GM06990 (cell line): ENCODE measurements around the gene FAM184B.

Source experiments
- DNase-seq: peaks from one replicate; pipeline ENCODE4 v3.0.0-alpha.2; 2011; ENCODE audit not compliant: insufficient read length; ENCODE audit errors: extremely low read depth
- H3K27me3 ChIP-seq: replicated peaks from 2 replicates; pipeline ENCODE4 v1.6.0; 2011; ENCODE audit warnings: low read length; ENCODE audit not compliant: control insufficient read depth, insufficient read depth
- H3K36me3 ChIP-seq: 2 replicates; pipeline ENCODE4 v1.5.1; 2011; ENCODE audit warnings: low read length; ENCODE audit not compliant: control insufficient read depth, insufficient read depth
- H3K4me3 ChIP-seq: replicated peaks from 2 replicates; pipeline ENCODE4 v1.5.1; 2011; ENCODE audit warnings: low read depth, mild to moderate bottlenecking, control low read depth, low read length
- CTCF ChIP-seq: IDR thresholded peaks from 2 replicates; pipeline ENCODE4 v1.5.1; 2011; ENCODE audit warnings: low read length, control low read depth, mild to moderate bottlenecking, inconsistent platforms; ENCODE audit not compliant: insufficient read depth, poor library complexity, severe bottlenecking

FAM184B gene

GRCh38 chr4:17786567-17786966 is 5.1 kb upstream of the FAM184B start:
- TF ChIP-seq CTCF: no peak
- Histone ChIP-seq H3K36me3 (no peaks in the 10 kb centered on the region), H3K27me3 (no peaks in the 10 kb centered on the region), H3K4me3 (no peak overlapping the region)
- DNase-seq: no peak

DNA sequence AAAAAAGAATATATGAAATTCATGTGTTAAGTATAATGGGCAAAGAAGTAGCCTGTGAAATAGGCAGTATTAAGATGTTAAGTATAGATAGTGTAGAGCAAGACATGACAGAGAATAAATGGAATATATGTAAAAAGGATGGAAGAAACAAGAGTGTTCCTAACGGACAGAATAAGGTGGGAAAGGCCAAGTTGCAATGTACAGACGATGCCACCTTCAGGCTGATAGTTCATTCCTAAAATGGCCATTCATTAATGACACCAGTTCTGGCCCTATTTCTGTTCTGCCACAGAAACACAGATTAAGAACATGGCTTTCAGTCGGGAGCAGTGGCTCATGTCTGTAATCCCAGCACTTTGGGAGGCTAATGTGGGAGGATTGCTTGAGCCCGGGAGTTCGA is 4.4 kb upstream of the FAM184B start:
- no peaks in the 10 kb centered on the region for H3K36me3 ChIP-seq
- no peak for DNase-seq
- no peak overlapping the region for H3K4me3 ChIP-seq
- no peak for TF ChIP-seq CTCF
- H3K27me3 ChIP-seq: no peaks in the 10 kb centered on the region; the same call in 1 of the 2 replicates

DNA sequence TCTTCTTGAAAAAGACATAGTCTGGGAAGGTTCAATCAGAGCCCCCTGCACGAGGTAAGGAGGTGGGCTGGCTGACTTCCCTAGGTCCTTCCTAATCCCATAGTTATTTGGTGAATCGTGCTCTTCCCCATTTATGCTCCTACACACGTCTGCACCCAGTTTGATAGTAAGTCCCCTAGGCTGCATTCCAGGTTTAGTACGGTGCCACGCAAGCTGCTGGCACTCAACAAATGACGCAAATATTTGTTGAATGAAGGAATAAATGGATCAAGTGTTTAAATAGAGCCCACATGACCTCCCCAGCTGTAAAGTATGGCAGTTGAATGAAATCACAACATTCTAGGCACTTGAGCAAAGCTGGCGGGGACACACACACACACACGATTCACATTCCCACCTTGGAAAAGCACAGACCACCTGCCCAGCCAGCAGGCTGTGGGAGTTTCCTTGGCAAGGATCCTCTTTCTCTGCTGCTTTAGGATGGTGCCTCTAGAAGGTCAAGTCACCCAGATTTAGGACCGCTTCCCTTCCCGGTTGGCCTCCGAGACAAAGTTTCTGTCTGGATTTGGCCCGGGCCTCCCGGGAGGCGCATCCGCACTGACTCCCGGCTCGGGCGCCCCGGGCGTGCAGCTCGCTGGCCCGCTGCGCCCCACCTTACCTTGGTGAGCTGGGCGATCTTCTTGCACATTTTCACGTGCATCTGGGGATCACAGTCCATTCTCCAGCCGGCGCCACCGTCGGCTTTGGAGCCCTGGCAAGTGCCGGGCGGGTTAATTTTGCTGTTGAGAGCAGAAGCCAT is 721 bp downstream of the FAM184B start:
- no peak for DNase-seq
- H3K4me3 ChIP-seq: no peak overlapping the region
- no peaks in the 10 kb centered on the region; the same call in none of the 2 replicates for H3K27me3 ChIP-seq
- TF ChIP-seq CTCF: no peak
- H3K36me3 ChIP-seq: no peaks in the 10 kb centered on the region

GRCh38 chr4:17778431-17778830 is 3.0 kb downstream of the FAM184B start:
- Histone ChIP-seq H3K27me3 (no peaks in the 10 kb centered on the region; the same call in none of the 2 replicates), H3K36me3 (no peaks in the 10 kb centered on the region), H3K4me3 (no peak overlapping the region)
- no peak for DNase-seq
- TF ChIP-seq CTCF: no peak

DNA sequence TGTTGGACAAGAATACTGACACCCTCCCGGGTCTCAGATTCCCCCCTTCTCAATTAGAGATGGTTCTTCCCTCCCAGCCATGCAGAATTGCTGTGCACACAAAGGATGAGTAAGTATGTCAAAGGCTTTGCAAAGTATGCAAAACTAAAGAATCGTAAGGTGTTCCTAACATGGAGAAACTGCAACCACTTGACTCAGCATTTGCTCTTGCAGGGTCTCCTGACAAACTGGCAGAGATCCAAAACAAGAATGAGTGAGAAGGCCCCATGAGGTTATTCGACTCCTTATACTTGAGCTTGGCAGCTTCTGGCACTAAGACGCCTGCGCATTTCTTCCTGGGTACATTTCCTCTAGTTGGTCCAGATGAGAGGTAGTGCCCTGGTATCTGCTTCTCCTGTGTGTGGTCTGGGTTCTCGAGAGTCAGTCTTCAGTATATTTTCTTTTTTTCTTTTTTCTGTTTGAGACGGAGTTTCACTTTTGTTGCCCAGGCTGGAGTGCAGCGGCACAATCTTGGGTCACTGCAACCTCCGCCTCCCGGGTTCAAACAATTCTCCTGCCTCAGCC is 8.2 kb downstream of the FAM184B start:
- TF ChIP-seq CTCF: no peak
- no peaks in the 10 kb centered on the region for H3K36me3 ChIP-seq
- DNase-seq: no peak
- no peaks in the 10 kb centered on the region for H3K27me3 ChIP-seq
- no peak overlapping the region for H3K4me3 ChIP-seq
